Hepatocyte (in vitro differentiated cells): Measurements from ENCODE around the gene EVC2.

Experiments used
- CTCF ChIP-seq: fragments of 200-600 bp; sonication (generic); IDR thresholded peaks from 2 replicates; pipeline ENCODE4 v1.5.1; 2016; ENCODE audit warnings: antibody characterized with exemption, mild to moderate bottlenecking; ENCODE audit not compliant: poor library complexity
- EZH2 ChIP-seq: fragments of 200-600 bp; sonication (generic); IDR thresholded peaks from 2 replicates; pipeline ENCODE4 v1.6.1; 2016; ENCODE audit warnings: antibody characterized with exemption, mild to moderate bottlenecking, borderline replicate concordance
- EZH2phosphoT487 ChIP-seq: fragments of 200-600 bp; sonication (generic); IDR thresholded peaks from one replicate; pipeline ENCODE4 v1.6.1; 2018; ENCODE audit warnings: antibody characterized with exemption, mild to moderate bottlenecking, low read depth, moderate library complexity; ENCODE audit not compliant: unreplicated experiment, severe bottlenecking

GRCh38 chr4:5707778-5708448 is 446 bp downstream of the EVC2 start:
- no peak for TF ChIP-seq CTCF
- TF ChIP-seq EZH2, result no peak
- TF ChIP-seq EZH2phosphoT487, result no peak
